ENCODE measurements around the gene IGLL5.

IGLL5 gene

DNA sequence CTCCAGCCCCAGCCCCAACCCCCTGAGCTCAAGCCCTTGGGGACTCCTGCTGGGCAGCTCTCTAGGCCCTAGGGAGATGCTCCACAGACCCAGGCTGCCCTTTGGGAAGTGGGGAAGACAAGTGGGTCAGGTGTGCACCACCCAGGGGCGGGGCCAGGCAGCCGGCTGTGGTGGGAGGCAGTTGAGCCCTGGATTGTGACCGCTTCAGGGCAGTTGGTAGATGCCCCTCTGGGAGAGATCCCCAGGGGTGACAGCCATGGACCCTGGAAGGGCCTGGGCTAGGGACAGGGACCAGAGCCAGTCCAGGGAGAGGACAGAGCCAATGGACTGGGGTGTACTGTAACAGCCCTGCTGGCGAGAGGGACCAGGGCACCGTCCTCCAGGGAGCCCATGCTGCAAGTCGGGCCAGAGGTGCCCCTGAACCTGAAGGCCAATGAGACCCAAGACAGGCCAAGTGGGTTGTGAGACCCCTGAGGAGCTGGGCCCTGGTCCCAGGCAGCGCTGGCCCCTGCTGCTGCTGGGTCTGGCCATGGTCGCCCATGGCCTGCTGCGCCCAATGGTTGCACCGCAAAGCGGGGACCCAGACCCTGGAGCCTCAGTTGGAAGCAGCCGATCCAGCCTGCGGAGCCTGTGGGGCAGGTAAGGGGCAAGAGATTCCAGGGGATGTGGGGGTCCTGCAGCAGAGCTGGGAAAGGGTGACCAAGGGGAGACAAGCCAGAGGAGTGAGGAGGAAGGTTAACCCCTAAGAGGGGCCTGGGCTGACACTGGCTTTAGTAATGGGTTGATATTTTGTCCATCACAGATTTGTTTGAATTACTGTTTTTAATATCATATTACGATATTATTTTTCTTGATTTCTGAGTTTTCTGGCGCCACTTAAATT lies at the start of gene IGLL5:
Gene IGLL5, plus strand, starts transcription at position 196 of the 883 bp plus-strand sequence. Its CDS starts 238 bp downstream, at position 434.
- no peak for DNase-seq

DNA sequence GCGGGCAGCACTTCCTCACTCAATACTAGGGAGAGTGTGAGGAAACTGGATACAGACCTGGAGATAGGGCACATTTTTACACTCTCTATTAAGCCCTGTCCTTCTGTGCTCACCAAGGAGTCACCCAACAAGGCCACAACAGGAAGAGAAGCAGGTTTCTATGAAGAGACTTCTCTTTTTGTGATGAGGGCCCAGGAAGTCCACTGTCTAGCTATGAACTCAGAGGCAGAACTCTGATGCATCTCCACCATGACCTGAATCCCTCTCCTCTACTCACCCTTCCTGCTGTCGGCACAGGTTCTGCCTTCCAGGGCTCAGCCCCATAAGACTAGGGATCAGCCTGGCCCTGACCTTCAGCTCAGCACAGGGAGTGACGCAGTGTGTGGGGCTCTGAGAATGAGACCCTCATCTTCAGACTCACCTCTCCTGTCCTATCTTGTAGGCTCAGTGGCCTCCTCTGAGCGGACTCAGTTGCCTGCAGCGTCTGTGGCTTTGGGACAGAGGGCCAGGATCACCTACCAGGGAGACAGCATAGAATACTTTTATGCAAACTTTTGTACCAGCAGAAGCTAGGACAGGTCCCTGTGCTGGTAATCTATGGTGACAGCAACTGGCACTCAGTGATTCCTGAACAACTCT lies 49.3 kb upstream of the IGLL5 start:
- DNase-seq: no peak

DNA sequence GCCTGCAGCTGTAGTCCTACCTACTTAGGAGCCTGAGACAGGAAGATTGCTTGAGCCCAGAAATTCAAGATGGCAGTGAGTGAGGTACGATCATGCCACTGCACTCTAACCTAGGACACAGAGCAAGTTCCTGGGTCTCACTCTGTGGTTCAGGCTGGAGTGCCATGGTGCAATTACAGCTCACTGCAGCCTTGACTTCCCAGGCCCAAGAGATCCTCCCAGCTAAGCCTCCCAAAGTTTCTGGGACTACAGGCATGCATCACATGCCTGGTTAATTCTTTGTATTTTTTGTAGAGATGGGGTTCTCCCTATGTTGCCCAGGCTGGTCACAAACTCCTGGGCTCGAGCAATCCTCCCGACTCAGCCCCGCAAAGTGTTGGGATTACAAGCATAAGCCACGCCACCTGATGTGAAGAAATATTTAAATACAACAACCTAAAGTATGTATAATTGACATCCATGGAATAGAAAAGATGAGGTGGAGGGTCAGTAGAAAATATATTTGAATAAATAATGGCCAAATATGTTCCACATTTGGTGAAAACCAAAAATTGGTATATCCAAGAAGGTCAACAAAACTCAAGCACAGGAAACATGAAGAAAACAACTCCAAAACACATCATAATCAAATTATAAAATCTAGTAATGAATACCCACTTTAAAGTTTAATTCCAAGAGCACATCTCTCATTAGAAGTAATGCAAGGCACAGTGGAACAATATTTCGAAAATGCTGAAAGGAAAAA lies 47.9 kb upstream of the IGLL5 start:
- no peak for DNase-seq

DNA sequence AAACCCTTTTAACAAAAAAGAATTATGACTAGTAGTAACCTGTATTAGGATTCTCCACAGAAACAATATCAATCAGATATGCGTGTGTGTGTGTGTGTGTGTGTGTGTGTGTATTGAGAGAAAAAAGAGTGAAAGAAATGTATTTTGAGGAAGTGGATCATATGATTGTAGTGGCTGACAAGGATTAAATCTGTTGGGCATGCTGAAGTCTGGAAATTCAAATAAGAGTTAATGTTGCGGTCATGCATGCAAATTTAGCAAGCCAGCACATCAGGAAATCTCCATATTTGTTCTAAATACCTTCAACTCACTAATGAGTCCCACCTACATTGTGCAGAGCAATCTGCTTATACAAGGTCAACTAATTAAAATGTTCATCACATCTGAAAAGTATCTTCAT lies 46.8 kb upstream of the IGLL5 start:
- no peak for DNase-seq

DNA sequence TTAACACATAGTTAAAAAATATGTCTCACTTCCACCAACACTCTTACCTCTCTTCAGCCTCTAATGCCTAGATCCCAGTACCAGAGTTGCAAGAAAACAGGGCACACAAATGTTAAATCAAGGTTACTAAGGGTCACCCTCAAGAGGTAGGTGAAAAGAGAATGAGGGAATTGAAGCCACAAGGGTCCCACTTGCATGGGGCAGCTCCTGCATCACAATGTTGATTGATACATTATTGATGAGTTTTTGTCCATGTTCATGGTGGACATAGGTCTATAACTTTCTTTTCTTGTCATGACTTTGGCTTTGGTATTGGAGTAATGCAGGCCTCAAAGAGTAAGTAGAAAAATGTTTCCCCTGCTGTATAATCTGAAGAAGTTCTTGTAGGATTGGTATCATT lies 46.0 kb upstream of the IGLL5 start:
- no peak for DNase-seq

DNA sequence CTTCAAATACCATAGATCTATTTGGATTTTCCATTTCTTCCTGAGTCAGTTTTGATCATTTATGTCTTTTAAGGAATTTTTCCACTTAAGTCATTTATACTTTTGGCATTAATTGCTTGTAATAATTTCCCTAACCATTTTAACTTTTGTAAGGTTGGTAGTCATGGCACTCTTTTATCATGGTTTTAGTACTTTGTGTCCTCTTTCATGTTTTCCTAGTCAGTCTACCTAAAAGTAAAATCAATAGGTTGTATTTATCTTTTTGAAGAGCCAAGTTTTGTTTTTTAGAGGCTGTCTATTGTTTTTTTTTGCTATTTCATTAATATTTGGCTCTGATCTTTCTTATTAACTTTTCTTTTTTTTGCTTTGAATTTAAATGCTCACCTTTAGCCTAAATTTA lies 45.5 kb upstream of the IGLL5 start:
- no peak for DNase-seq

DNA sequence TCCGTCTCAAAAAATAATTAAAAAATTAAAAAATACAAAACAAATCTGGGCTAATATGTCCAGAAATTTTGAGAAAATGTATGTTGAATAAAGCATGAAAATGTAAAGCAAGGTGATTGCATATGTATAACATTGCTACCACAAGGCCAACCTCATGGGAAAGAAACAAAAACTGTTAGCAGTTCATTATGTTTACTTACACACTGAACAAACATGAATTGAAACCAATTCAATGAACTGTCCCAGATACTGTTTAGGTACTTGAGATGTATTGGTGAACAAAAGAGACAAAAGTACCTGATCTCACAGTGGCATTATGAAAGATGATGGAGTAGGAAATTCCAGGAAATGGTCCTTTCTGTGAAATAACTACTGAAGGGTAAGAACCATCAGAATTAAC lies 43.8 kb upstream of the IGLL5 start:
- no peak for DNase-seq

DNA sequence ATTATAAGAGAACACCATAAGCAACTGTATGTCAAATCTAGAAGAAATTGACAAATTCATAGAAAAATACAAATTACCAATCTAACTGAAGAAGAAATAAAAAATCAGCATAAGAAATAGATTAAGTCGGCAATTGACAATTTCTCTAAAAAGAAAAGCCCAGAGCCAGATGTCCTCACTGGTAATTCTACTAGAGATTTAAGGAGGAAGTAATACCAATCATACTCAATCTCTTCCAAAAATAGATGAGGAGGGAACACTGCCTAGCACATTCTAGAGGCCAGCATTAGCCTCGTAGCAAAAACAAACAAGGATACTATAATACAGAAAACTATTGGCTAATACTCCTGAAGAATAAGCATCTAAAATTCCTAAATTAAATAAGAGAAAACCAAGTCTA lies 40.4 kb upstream of the IGLL5 start:
- DNase-seq: no peak

DNA sequence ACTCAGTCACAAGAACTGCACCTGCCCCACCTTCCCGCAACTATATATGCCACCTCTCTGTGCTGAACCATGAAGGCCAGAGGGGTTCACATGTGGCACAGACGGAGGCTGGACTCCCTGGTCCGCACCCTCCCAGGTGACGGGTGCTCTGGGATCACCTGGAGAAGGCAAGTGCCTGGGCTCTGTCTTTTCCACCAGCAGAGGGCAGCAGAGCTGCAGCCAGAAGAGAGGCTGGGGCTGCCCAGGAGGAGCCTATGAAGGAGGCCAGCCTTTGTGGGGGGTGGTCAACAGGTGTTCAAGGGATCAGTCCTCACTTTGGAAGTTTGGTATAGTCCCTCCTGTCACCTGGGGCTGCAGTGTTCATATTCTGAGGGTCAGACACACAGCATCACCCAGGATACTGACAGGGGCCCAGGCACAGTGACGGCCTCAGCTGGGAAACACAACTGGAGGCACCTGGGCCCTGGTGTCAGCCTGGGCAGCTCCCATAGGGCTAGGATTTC lies 39.2 kb upstream of the IGLL5 start:
- peak; percentile 1 to 25 for DNase-seq

DNA sequence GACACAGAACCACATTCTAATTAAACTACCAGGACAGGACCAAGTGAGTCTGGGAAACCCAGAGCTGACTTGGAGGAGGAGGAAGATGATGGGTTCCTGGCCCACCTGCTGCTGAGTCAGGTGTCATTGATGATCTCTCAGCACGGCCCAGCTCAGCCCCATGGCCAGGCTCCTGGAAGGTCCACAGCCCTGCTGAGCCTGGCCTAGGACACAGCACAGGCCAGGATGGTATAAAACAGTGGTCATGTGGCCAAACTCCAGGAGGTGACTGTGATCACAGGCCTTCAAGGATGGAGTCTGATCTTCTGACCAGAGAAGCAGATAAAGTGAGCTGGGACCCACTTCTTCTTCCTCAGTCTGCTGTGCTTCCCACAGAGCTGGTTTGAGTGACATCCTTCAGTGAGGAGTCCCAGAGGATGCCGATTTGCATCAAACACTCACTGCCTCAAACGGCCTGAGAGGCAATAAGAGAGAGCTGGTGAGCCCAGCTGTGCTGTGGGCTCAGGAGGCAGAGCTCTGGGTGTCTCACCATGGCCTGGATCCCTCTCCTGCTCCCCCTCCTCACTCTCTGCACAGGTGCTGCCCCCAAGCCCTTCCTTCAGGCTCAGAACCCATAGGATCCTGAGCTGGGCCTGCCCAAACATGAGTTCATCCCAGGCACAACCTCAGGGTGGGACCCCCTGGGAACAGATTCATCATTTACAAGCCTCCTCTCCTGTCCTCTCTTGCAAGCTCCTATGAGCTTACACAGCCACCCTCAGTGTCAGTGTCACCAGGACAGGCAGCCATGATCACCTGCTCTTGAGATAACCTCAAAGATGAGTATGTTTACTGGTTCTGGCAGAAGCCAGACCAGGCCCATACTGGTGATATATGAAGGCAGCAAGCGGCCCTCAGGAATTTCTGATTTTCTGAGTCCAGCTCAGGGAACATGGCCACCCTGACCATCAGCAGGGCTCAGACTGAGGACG lies 37.7 kb upstream of the IGLL5 start:
- DNase-seq: no peak

DNA sequence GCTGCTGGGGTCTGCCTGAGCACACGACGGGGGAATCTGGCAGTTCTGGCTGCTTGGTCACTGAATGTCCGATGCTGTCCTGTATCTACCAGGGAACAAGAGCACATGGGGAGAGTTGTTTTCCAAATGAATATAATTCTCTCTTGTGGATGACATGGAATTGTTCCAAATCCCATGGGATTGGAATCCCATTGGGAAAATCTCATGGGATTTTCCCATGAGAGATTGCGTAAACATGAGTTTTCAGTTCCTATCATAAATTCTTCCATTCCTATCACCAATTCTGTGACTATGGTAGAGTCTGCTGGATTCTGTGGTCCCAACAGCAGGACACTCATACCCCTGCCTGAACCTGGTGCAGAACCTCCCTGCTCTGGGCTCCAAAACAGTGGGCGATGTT lies 35.6 kb upstream of the IGLL5 start:
- DNase-seq: no peak

DNA sequence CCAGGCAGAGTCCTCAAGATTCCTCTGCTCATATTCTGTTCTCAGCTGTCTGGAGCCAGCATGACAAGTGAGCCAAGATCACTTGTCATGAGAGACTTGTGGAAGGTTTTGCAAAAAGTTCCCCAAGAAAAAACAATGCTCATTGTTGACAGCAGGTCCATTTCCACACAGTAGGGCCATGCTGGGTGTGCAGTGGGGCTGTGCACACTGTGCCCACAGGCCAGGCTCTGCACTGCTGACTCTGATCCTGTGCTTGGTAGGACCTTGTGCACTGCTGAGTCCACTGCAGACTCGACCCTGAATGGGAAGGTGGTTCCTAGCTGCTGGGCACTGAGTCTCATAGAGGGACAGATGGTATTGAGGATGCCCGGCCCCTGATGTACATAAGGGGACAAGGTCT lies 33.9 kb upstream of the IGLL5 start:
- no peak for DNase-seq

DNA sequence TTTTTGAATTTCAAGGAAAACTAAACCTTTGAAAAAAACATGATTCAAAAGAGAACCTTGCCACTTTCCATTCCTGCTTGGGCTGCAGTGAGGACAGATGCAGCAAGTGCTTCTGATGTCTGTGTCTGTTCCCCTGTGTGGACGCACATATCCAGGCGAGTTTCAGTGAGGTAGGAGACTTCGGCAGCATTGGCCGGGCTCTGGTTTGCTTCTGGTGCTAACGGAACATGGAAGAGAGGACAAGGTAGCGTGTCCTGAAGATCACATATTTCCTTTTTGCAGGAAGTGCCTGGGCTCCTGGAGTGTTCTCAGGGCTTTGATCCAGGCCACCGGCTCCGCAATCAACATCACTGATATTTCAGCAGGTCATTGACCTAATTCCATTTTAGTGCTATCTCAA lies 33.1 kb upstream of the IGLL5 start:
- DNase-seq: no peak

DNA sequence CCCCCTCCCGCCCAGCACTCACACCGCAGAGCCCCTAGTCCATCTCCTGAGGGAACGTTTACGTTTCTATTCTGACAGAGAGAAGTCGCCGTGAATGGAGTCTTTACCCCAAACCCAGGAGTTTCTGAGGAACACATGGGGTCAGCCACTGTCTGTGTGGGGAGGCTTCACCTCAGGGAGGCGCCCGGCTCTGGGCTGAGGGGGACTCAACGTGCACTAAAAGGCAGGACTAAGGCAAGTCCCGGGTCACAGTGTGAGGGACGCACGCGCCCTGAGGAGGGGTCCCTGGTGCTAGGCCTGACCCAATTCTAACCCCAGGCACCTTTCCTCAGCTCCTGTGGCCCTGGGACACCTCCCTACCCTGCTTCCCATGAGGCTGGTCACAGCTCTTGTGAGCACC lies 32.5 kb upstream of the IGLL5 start:
- no peak for DNase-seq

DNA sequence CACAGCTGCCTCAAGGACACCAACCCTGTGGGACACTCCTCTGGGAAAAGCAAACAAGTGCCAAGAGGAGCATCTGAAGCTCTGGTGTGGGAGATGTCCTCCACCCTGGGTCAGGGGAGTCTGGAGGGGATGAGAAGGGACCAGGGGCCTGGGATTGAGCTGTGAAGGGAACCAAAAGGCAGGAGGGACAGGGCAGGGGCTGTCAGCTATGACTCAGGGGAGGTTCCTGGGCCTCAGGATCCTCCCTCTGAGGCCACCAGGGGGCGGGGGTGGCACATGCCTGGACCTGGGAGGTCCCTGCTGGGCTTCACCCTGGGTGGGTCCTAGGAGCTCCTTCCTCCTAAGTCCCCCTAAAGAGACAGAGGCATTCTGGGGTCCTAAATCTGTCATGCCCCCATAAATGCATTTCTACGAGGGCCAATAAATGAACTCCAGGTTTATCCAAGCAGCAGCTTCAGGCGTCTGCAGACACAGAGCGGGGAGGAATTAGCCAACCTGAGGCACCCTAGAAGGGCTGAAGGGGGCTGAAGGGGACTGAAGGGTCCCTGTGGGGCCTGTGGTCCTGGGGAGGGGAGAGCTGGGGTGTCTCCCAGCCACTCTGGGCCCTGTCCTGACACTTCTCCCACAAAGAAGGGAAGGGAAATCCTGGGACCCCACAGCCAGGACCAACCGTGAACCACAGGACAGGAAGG lies 31.9 kb upstream of the IGLL5 start:
- no peak for DNase-seq

DNA sequence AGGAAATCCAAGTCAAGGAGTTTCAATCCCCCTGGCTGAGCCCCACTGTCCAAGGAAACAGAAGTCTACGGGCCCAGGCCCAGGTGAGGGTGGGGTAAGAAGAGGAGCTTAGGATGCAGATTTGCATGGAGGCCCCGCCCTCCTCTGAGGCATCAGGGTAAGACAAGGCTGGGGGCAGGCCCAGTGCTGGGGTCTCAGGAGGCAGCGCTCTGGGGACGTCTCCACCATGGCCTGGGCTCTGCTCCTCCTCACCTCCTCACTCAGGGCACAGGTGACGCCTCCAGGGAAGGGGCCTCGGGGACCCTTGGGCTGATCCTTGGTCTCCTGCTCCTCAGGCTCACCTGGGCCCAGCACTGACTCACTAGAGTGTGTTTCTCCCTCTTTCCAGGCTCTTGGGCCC lies 31.3 kb upstream of the IGLL5 start:
- no peak for DNase-seq

DNA sequence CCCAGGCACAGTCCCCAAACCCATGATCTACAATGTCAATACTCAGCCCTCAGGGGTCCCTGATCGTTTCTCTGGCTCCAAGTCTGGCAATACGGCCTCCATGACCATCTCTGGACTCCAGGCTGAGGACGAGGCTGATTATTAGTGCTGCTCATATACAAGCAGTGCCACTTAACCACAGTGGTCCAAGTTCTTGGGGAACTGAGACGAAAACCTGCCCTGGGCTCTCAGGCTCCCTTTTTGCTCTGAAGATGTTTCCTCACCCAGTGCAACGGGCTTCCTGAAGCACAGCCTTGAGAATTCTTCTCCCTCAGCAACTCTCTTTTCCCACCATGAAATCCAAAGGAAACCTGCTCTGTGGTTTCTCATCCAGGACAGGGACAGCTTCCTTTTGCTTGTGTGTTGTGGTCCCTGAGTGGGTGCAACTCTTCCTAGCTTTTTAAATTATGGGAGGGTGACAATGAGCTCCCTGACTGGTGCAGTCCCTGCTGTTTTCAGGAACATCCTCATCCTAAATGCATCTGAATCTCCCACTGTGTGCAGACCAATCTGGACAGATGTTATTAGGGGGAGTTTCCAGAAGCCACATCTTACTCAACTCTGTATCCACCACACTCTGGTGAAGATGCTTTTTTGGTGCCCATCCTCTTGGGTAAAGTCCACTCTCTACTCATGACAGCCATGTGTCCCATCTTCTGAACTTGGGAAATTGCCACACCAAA lies 30.6 kb upstream of the IGLL5 start:
- no peak for DNase-seq

DNA sequence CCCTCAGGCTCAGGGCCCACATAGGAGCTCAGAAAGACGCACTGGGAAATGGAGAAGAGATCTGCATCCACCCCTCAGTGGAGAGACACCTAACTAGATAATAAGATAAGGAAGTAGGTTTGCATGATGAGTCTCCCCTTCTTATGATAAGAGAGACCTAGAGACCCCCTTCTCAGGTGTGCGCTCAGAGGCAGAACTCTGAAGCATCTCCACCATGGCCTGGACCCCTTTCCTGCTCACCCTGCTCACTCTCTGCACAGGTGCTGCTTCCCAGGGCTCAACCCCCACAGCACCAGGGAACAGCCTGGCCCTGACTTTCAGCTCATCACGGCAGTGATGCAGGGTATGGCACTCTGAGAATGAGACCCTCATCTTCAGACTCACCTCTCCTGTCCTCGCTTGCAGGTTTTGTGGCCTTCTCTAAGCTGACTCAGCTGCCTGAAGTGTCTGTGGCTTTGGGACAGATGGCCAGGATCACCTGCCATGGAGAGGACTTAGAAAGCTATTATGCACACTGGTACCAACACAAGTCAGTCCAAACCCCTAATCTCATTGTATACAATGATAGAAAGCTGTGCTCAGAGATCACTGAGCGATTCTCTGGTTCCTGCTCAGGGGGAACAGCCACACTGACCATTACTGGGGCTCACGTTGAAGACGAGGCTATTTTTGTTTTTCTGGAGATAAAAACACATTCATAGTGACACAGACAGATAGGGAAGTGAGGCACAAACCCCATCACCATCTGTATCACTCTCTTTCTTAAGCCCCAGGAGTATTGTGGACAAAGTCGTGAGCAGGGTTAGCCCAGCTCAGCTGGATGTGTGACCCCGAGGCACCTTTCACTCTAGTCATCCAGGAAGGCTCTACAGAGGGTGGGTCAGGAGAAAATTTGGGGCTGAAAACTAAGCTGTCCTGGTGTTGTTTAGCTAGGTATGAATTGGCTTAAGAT lies 29.7 kb upstream of the IGLL5 start:
- DNase-seq: no peak

DNA sequence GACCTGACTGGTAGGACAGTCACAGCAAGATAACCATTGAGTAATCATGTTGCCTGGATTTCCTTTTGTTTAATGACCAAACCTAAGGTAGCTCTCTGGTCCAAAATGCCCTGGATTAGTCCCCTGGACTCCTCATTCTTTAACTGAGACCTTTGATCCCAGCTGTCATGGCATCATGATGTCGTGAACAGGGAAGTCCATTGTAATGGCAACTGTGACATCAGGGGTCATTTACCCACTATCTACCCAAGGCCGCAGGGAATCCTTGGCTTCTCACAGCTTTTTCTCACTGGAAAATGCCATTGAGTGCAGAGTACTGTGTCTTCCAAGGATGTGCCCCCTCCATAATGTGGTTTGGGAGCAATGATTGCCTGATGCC lies 29.1 kb upstream of the IGLL5 start:
- no peak for DNase-seq

DNA sequence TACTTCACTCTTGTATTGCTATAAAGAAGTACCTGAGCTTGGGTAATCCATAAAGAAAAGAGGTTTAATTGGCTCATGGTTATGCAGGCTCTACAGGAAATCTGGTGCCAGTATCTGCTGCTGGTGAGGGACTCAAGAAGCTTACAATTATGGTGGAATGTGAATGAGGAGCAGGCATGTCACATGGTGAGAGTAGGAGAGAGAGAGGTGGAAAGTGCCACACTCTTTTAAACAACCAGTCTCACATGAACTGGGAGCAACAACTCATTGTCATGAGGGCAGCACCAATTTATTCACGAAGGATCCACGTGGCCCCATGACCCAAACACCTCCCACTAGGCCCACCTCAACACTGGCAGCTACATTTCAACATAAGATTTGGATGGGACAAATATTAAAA lies 24.6 kb upstream of the IGLL5 start:
- no peak for DNase-seq

All from hippocampal formation (tissue), 2 donors.